HUES64 (cell line): ENCODE results near the gene ADGRA3.

Experiments
- H3K27ac ChIP-seq: 2 replicates; pipeline ENCODE4 v1.7.0; 2013; ENCODE audit warnings: low read depth, low read length, inconsistent platforms
- H3K27me3 ChIP-seq: 2 replicates; pipeline ENCODE4 v1.6.1; 2013; ENCODE audit warnings: mild to moderate bottlenecking, low read length; ENCODE audit not compliant: insufficient read depth
- H3K36me3 ChIP-seq: 2 replicates; pipeline ENCODE4 v1.6.1; 2013; ENCODE audit warnings: mild to moderate bottlenecking, low read length; ENCODE audit not compliant: insufficient read depth
- H3K4me1 ChIP-seq: 2 replicates; pipeline ENCODE4 v1.6.1; 2013; ENCODE audit warnings: mild to moderate bottlenecking, low read length, moderate library complexity; ENCODE audit not compliant: insufficient read depth
- H3K4me3 ChIP-seq: 2 replicates; pipeline ENCODE4 v1.5.1; 2013; ENCODE audit warnings: mild to moderate bottlenecking, low read length, moderate library complexity
- H3K9ac ChIP-seq: 2 replicates; pipeline ENCODE4 v1.6.1; 2013; ENCODE audit warnings: mild to moderate bottlenecking, low read depth, low read length
- H3K9me3 ChIP-seq: 2 replicates; pipeline ENCODE4 v1.6.1; 2013; ENCODE audit warnings: low read depth, low read length; ENCODE audit not compliant: insufficient read depth
- WGBS: fragments of 150-250, 120-280 bp; methylation state at CpG from one replicate; pipeline ENCODE4 v1.1.7; 2013; ENCODE audit warnings: missing lambda C conversion rate; 5-methylcytosine and 5-hydroxymethylcytosine counted together

The ADGRA3 gene

GRCh38 chr4:22356987-22357596 is 158.8 kb downstream of the ADGRA3 start:
- Histone ChIP-seq H3K9me3 (no peaks in the 10 kb centered on the region), H3K27me3 (no peaks in the 10 kb centered on the region), H3K27ac (no peak overlapping the region), H3K4me3 (no peak overlapping the region), H3K4me1 (peaks cover 8% of the 10 kb centered on the region; the same call in 1 of the 2 replicates), H3K36me3 (no peaks in the 10 kb centered on the region), H3K9ac (no peak overlapping the region)
- 82% methylated on average over 6 of the region's 6 CpGs for WGBS

- H3K4me1 ChIP-seq, result no peaks in the 10 kb centered on the region
- H3K9ac ChIP-seq, result no peak overlapping the region
- no peak overlapping the region for H3K27ac ChIP-seq
- H3K9me3 ChIP-seq, result no peaks in the 10 kb centered on the region
- H3K36me3 ChIP-seq, result no peaks in the 10 kb centered on the region
- H3K4me3 ChIP-seq, result no peak overlapping the region
- H3K27me3 ChIP-seq, result no peaks in the 10 kb centered on the region
- WGBS, result 84% methylated on average over 3 of the region's 3 CpGs
Observed at GRCh38 chr4:22348410-22348809, 167.5 kb downstream of the ADGRA3 start.

- 95% methylated on average over 1 of the region's 1 CpG for WGBS
- Histone ChIP-seq H3K4me1 (no peaks in the 10 kb centered on the region), H3K27me3 (no peaks in the 10 kb centered on the region), H3K9me3 (no peaks in the 10 kb centered on the region), H3K27ac (no peak overlapping the region), H3K36me3 (no peaks in the 10 kb centered on the region), H3K9ac (no peak overlapping the region), H3K4me3 (no peak overlapping the region)
Observed at GRCh38 chr4:22345678-22346077, 170.2 kb downstream of the ADGRA3 start.

GRCh38 chr4:22345055-22345454 is 170.8 kb downstream of the ADGRA3 start:
- Histone ChIP-seq H3K36me3 (no peaks in the 10 kb centered on the region), H3K4me1 (no peaks in the 10 kb centered on the region), H3K9ac (no peak overlapping the region), H3K27ac (no peak overlapping the region), H3K9me3 (no peaks in the 10 kb centered on the region), H3K27me3 (no peaks in the 10 kb centered on the region), H3K4me3 (no peak overlapping the region)
- 0% methylated on average over 1 of the region's 1 CpG for WGBS

- H3K9ac ChIP-seq, result no peak overlapping the region
- no peak overlapping the region for H3K4me3 ChIP-seq
- H3K9me3 ChIP-seq, result no peaks in the 10 kb centered on the region
- H3K27ac ChIP-seq, result no peak overlapping the region
- no peaks in the 10 kb centered on the region for H3K4me1 ChIP-seq
- 100% methylated on average over 2 of the region's 2 CpGs for WGBS
- no peaks in the 10 kb centered on the region for H3K27me3 ChIP-seq
- no peaks in the 10 kb centered on the region for H3K36me3 ChIP-seq
Observed at GRCh38 chr4:22343606-22344005, 172.3 kb downstream of the ADGRA3 start.

- H3K36me3 ChIP-seq, result no peaks in the 10 kb centered on the region
- no peak overlapping the region for H3K27ac ChIP-seq
- no peak overlapping the region for H3K4me3 ChIP-seq
- H3K4me1 ChIP-seq, result no peaks in the 10 kb centered on the region
- H3K9ac ChIP-seq, result no peak overlapping the region
- no peaks in the 10 kb centered on the region for H3K9me3 ChIP-seq
- WGBS, result 97% methylated on average over 5 of the region's 5 CpGs
- H3K27me3 ChIP-seq, result no peaks in the 10 kb centered on the region
Observed at GRCh38 chr4:22339491-22339890, 176.4 kb downstream of the ADGRA3 start.

- Histone ChIP-seq H3K36me3 (no peaks in the 10 kb centered on the region), H3K4me3 (no peak overlapping the region), H3K9me3 (no peaks in the 10 kb centered on the region), H3K4me1 (no peaks in the 10 kb centered on the region), H3K9ac (no peak overlapping the region), H3K27ac (no peak overlapping the region), H3K27me3 (no peaks in the 10 kb centered on the region)
- 95% methylated on average over 2 of the region's 2 CpGs for whole genome bisulfite sequencing
Observed at GRCh38 chr4:22338796-22339195, 177.1 kb downstream of the ADGRA3 start.
